NB4 (cell line): ENCODE results near the gene EGLN2.
A peak's percentile ranks its signal among the peaks of the same experiment; 100 is the strongest.
"Not testable (repeated sequence)": the region's sequence is repeated elsewhere in the genome, so short reads cannot be mapped to it uniquely, and the experiment has no call there.

Source experiments
- DNase-seq: peaks from one replicate; pipeline ENCODE4 v3.0.0; 2010; ENCODE audit warnings: low read depth
- H3K4me3 ChIP-seq: one replicate; pipeline ENCODE4 v1.5.1; 2011; ENCODE audit warnings: mild to moderate bottlenecking, low read depth, low read length, moderate library complexity
- CTCF ChIP-seq: IDR thresholded peaks from one replicate; pipeline ENCODE4 v1.5.1; 2012; ENCODE audit warnings: low read depth, low read length
- MAX ChIP-seq: IDR thresholded peaks from 2 replicates; pipeline ENCODE4 v1.6.1; 2011; ENCODE audit warnings: low read depth, low read length
- MYC ChIP-seq: IDR thresholded peaks from 2 replicates; pipeline ENCODE4 v1.6.1; 2011; ENCODE audit warnings: low read depth, low read length
- POLR2A ChIP-seq: IDR thresholded peaks from 2 replicates; pipeline ENCODE4 v1.6.1; 2011; ENCODE audit warnings: mild to moderate bottlenecking; ENCODE audit not compliant: insufficient read length; ENCODE audit errors: extremely low read depth

EGLN2 gene

GRCh38 chr19:40822161-40822560 lies 23.2 kb downstream of the EGLN2 start:
- no peak overlapping the region for H3K4me3 ChIP-seq
- no peak for DNase-seq
- no peak for TF ChIP-seq POLR2A
- no peak for TF ChIP-seq CTCF
- no peak for TF ChIP-seq MYC
- TF ChIP-seq MAX, result no peak

GRCh38 chr19:40822704-40823553 lies 23.9 kb downstream of the EGLN2 start:
- DNase-seq, result peak; percentile 79
- not testable (repeated sequence) for H3K4me3 ChIP-seq

GRCh38 chr19:40824916-40825315 lies 25.9 kb downstream of the EGLN2 start:
- H3K4me3 ChIP-seq, DNase-seq: not testable (repeated sequence)

GRCh38 chr19:40825460-40826095 lies 26.6 kb downstream of the EGLN2 start:
- not testable (repeated sequence) for H3K4me3 ChIP-seq, DNase-seq

GRCh38 chr19:40826312-40826698 lies 27.3 kb downstream of the EGLN2 start:
- DNase-seq, H3K4me3 ChIP-seq: not testable (repeated sequence)

GRCh38 chr19:40826699-40827385 lies 27.9 kb downstream of the EGLN2 start:
- not testable (repeated sequence) for H3K4me3 ChIP-seq, DNase-seq

GRCh38 chr19:40827386-40828247 lies 28.6 kb downstream of the EGLN2 start:
- DNase-seq, result no peak
- H3K4me3 ChIP-seq, result no peak overlapping the region
- TF ChIP-seq CTCF (no peak), MAX (no peak), POLR2A (no peak), MYC (no peak)

- no peak for TF ChIP-seq MYC
- TF ChIP-seq MAX, result no peak
- no peak for TF ChIP-seq POLR2A
- TF ChIP-seq CTCF, result no peak
- DNase-seq, result no peak
- H3K4me3 ChIP-seq, result no peak overlapping the region
Measured at GRCh38 chr19:40829205-40829604, 30.2 kb downstream of the EGLN2 start.

- DNase-seq, result not testable (repeated sequence)
Measured at GRCh38 chr19:40830741-40831140, 31.8 kb downstream of the EGLN2 start.

More at GRCh38 chr19:40830741-40831140, 31.8 kb downstream of the EGLN2 start:
- H3K4me3 ChIP-seq, result not testable (repeated sequence)
